ENCODE measurements around the gene PLK3. TPM values are rescaled to one million over a fixed set of nuclear protein-coding genes. Genes with fewer than 3 reads are reported as not detected.
"Not testable (repeated sequence)": the region's sequence is repeated elsewhere in the genome, so short reads cannot be mapped to it uniquely, and the experiment has no call there.

PLK3 gene
- 36.8 TPM for total RNA-seq (ENCODE audit: insufficient read depth, low replicate concordance)

- DNase-seq (ENCODE audit: low spot score): peak; percentile 98
These were observed at the start of gene PLK3 for GRCh38 chr1:44799770-44800584. Gene PLK3 (plus strand): TSS chr1:44800377. CDS start chr1:44800464, 87 bp downstream.

- DNase-seq (ENCODE audit: low spot score): no peak
These were observed 42.8 kb upstream of the PLK3 start for GRCh38 chr1:44757420-44757819.

- DNase-seq (ENCODE audit: low spot score): no peak
These were observed 41.1 kb upstream of the PLK3 start for GRCh38 chr1:44759077-44759476.

GRCh38 chr1:44760876-44761275 is 39.3 kb upstream of the PLK3 start:
- DNase-seq (ENCODE audit: low spot score): no peak

- not testable (repeated sequence) for DNase-seq (ENCODE audit: low spot score)
These were observed 33.8 kb upstream of the PLK3 start for GRCh38 chr1:44766421-44766820.

GRCh38 chr1:44775078-44775929 is 24.9 kb upstream of the PLK3 start, which contains the start of gene RPS8:
Gene RPS8 (plus strand): TSS chr1:44775540. CDS start chr1:44775597, 57 bp downstream.
- peak; percentile 97 for DNase-seq (ENCODE audit: low spot score)

- DNase-seq (ENCODE audit: low spot score): no peak
These were observed 24.0 kb upstream of the PLK3 start for GRCh38 chr1:44775930-44776729.

- no peak for DNase-seq (ENCODE audit: low spot score)
These were observed 23.5 kb upstream of the PLK3 start for GRCh38 chr1:44776730-44777068.

- DNase-seq (ENCODE audit: low spot score): no peak
These were observed 22.6 kb upstream of the PLK3 start for GRCh38 chr1:44777547-44777946.

- no peak for DNase-seq (ENCODE audit: low spot score)
These were observed 22.1 kb upstream of the PLK3 start for GRCh38 chr1:44777969-44778635.

GRCh38 chr1:44778705-44779576 is 21.2 kb upstream of the PLK3 start:
- no peak for DNase-seq (ENCODE audit: low spot score)

GRCh38 chr1:44780583-44781121 is 19.5 kb upstream of the PLK3 start:
- DNase-seq (ENCODE audit: low spot score): no peak

GRCh38 chr1:44783697-44784093 is 16.5 kb upstream of the PLK3 start:
- no peak for DNase-seq (ENCODE audit: low spot score)

- DNase-seq (ENCODE audit: low spot score): no peak
These were observed 15.8 kb upstream of the PLK3 start for GRCh38 chr1:44784094-44785028.

GRCh38 chr1:44785029-44785380 is 15.2 kb upstream of the PLK3 start:
- no peak for DNase-seq (ENCODE audit: low spot score)

GRCh38 chr1:44785501-44786137 is 14.6 kb upstream of the PLK3 start:
- no peak for DNase-seq (ENCODE audit: low spot score)

- DNase-seq (ENCODE audit: low spot score): peak; percentile 47
These were observed 13.9 kb upstream of the PLK3 start for GRCh38 chr1:44786138-44786840.

All from umbilical cord (tissue), 2 donors.